ENCODE results near the gene IMPDH2. TPM values are rescaled to one million over a fixed set of nuclear protein-coding genes. Genes with fewer than 3 reads are reported as not detected.
A peak's percentile ranks its signal among the peaks of the same experiment; 100 is the strongest.

Gene IMPDH2
- total and polyA plus RNA-seq, 10 of the 15 experiments (the other 5 are each of a cell fraction or from before 2014, with no cell fraction given): 190 to 424 (median 345) TPM

DNA sequence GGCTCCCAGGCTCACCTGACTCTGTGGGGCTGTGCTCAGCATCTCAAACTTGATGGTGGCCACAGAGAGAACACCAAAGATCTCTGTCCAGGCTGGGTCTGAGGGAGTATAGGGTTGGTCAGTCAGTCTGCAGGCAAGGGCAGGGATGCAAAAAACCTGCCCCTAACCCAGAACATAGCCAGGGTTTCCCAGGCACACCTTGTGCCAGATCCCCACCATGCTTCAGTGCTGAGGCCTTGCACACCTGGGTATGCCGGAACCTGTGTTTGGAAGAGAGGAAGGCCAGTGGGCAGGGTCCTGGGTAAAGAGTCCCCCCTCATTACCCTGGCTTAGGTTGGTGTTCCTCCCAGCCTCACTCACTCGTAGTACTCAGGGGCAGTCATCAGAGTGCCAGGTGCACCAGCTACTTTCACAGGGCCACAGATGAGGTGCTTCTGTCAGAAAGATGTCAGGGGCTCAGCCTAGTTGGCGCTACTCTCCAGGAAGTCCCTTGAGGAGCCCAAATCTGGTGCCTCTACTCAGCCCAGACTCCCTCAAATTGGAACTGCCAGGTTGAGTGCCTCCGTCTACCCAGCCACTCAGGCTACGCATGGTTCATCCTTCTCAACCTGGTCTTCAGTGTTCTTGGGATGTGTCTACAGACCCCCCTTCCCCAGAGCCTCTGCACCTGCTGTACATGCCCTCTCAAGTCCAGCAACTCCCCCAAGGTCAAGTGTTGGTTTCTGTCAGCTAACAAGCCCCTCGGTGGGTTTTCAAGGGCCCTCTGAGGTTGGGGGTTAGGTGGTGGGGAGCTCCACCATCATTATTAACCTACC is 12.6 kb downstream of the IMPDH2 start:
- FAIRE-seq (no peak), DNase-seq (ENCODE audit: low read depth, low spot score) (no peak), ATAC-seq (no peak)
- CTCF ChIA-PET: interaction anchor here (0.6 to 5.9 kb wide), 3 partner anchors 9 to 27 kb away, joined by 3 to 83 read pairs (median 21); partner anchors contain the start of genes P4HTM and WDR6
- H4K20me1 ChIP-seq (ENCODE audit: control insufficient read depth, insufficient read depth): 0 out of 2 replicates have a peak, but pooled peaks cover 3% of the 10 kb centered on the region
- SMC1A ChIA-PET (ENCODE audit: uncharacterized antibody, unreplicated experiment): interaction anchor here (1.3 to 4.2 kb wide), 2 partner anchors 9 to 29 kb away, joined by 3 to 21 read pairs; partner anchors contain the start of gene WDR6
- RAD21 ChIA-PET (ENCODE audit: unreplicated experiment): interaction anchor here (2.3 kb wide), 1 partner anchor 29 kb away, joined by 12 read pairs; no protein-coding TSS in a partner anchor
- no peaks in the 10 kb centered on the region for H3K27me3 ChIP-seq (replicated peaks in 1 of 2; ENCODE audit: control insufficient read depth in 2 of 2, insufficient read depth in 2 of 2, low read length in 1 of 2)
- H3K9ac ChIP-seq (ENCODE audit: control insufficient read depth, insufficient read depth, low read length): no peak overlapping the region
- no peak overlapping the region for H2AFZ ChIP-seq (ENCODE audit: control insufficient read depth, low read depth, low read length)
- no peak overlapping the region for H3K4me3 ChIP-seq
- peak; percentile 73 for TF ChIP-seq POLR2AphosphoS2 (IDR thresholded peaks at IDR 0.05; ENCODE audit: low read depth, low read length)
- TF ChIP-seq, protein P1, sequence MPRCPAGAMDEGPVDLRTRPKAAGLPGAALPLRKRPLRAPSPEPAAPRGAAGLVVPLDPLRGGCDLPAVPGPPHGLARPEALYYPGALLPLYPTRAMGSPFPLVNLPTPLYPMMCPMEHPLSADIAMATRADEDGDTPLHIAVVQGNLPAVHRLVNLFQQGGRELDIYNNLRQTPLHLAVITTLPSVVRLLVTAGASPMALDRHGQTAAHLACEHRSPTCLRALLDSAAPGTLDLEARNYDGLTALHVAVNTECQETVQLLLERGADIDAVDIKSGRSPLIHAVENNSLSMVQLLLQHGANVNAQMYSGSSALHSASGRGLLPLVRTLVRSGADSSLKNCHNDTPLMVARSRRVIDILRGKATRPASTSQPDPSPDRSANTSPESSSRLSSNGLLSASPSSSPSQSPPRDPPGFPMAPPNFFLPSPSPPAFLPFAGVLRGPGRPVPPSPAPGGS (IDR thresholded peaks at IDR 0.05; ENCODE audit: borderline replicate concordance, insufficient read depth, low read depth, low read length, poor library complexity, severe bottlenecking): peak; percentile 14
- TF ChIP-seq KDM1A (IDR thresholded peaks at IDR 0.05; ENCODE audit: borderline replicate concordance): no peak
- peak; percentile 55; the same call in 1 of the 2 replicates for TF ChIP-seq POLR2AphosphoS5 (IDR thresholded peaks at IDR 0.05; ENCODE audit: low read length)
- in situ Hi-C loops (cut with MboI) (no loop called here), intact Hi-C loops (cut with micrococcal nuclease; ENCODE audit: unreplicated experiment) (no loop called here)
- no TSS peak for BruUV-seq (replicated peaks)
- POLR2A ChIA-PET: interaction anchor here (1.6 to 2.8 kb wide), 3 partner anchors 9 to 77 kb away, joined by 6 to 28 read pairs (median 7); partner anchors contain the start of genes QRICH1 and WDR6
- H3K79me2 ChIP-seq (ENCODE audit: control insufficient read depth, insufficient read depth, low read length): peaks cover 25% of the 10 kb centered on the region
- peak overlapping the region; percentile 86 for H3K4me2 ChIP-seq (ENCODE audit: control insufficient read depth, insufficient read depth)
- peaks cover 24 to 30% of the 10 kb centered on the region in 2 experiments for H3K36me3 ChIP-seq (ENCODE audit: control insufficient read depth in 2 of 2, insufficient read depth in 2 of 2, low read length in 1 of 2)
- peaks cover 5% of the 10 kb centered on the region; the same call in 1 of the 2 replicates for H3K4me1 ChIP-seq (ENCODE audit: control insufficient read depth, insufficient read depth, low read length)
- no peaks in the 10 kb centered on the region for H3K9me3 ChIP-seq (replicated peaks; ENCODE audit: control insufficient read depth, insufficient read depth, low read length)
- H3K27ac ChIP-seq (ENCODE audit: control insufficient read depth, insufficient read depth): no peak overlapping the region
- WGBS (ENCODE audit: insufficient coverage, insufficient replicate concordance, low lambda C conversion rate, missing lambda C conversion rate): 74% methylated on average over 6 of the region's 6 CpGs

Measured in GM12878 (cell line).